Measurements from ENCODE around the gene ADGRL3.

DNA sequence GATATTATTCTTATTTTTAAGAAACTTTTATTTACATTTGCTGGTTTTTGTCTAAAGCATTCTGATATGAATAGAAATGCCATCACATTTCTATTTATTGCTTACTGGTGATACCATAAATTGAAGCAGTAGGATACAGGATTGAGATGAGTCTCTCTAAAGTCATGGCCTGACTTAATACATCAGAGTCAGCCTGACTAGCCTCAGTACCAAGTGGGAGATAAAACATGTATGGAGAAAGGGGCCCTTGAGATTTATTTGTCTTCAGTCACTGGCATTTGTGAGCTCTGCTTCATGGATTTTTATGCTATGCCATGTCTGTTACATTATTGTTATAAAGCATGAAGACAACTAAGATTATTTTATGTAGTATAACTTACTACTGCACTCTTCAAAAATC, 465.5 kb downstream of the ADGRL3 start:
- TF ChIP-seq, protein P1, sequence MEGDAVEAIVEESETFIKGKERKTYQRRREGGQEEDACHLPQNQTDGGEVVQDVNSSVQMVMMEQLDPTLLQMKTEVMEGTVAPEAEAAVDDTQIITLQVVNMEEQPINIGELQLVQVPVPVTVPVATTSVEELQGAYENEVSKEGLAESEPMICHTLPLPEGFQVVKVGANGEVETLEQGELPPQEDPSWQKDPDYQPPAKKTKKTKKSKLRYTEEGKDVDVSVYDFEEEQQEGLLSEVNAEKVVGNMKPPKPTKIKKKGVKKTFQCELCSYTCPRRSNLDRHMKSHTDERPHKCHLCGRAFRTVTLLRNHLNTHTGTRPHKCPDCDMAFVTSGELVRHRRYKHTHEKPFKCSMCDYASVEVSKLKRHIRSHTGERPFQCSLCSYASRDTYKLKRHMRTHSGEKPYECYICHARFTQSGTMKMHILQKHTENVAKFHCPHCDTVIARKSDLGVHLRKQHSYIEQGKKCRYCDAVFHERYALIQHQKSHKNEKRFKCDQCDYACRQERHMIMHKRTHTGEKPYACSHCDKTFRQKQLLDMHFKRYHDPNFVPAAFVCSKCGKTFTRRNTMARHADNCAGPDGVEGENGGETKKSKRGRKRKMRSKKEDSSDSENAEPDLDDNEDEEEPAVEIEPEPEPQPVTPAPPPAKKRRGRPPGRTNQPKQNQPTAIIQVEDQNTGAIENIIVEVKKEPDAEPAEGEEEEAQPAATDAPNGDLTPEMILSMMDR (IDR thresholded peaks at IDR 0.05): no peak
- no peak for TF ChIP-seq EZH2 (IDR thresholded peaks at IDR 0.05; ENCODE audit: borderline replicate concordance, insufficient read depth, low read depth, low read length, poor library complexity, severe bottlenecking)

Data from B cell (primary cell).